ENCODE data around the gene DIS3L2.

The DIS3L2 gene

GRCh38 chr2:232234922-232235615, 273.6 kb downstream of the DIS3L2 start:
- no peak for DNase-seq

- no peak for DNase-seq
These were observed 274.2 kb downstream of the DIS3L2 start for GRCh38 chr2:232235716-232236115.

GRCh38 chr2:232236200-232236599, 274.7 kb downstream of the DIS3L2 start:
- no peak for DNase-seq

GRCh38 chr2:232237464-232237863, 276.0 kb downstream of the DIS3L2 start:
- no peak for DNase-seq

GRCh38 chr2:232238108-232238507, 276.6 kb downstream of the DIS3L2 start:
- no peak for DNase-seq

- DNase-seq: no peak
These were observed 277.1 kb downstream of the DIS3L2 start for GRCh38 chr2:232238596-232238995.

- DNase-seq: no peak
These were observed 278.6 kb downstream of the DIS3L2 start for GRCh38 chr2:232239951-232240681.

GRCh38 chr2:232240906-232241305, 279.4 kb downstream of the DIS3L2 start:
- no peak for DNase-seq

GRCh38 chr2:232242316-232242715, 280.8 kb downstream of the DIS3L2 start:
- DNase-seq: no peak

- no peak for DNase-seq
These were observed 283.6 kb downstream of the DIS3L2 start for GRCh38 chr2:232245111-232245510.

- no peak for DNase-seq
These were observed 284.7 kb downstream of the DIS3L2 start for GRCh38 chr2:232246245-232246644.

GRCh38 chr2:232249096-232249495, 287.6 kb downstream of the DIS3L2 start:
- no peak for DNase-seq

GRCh38 chr2:232250246-232251175, 289.0 kb downstream of the DIS3L2 start:
- DNase-seq: no peak

GRCh38 chr2:232255033-232255432, 293.5 kb downstream of the DIS3L2 start:
- no peak for DNase-seq

GRCh38 chr2:232260075-232260474, 298.6 kb downstream of the DIS3L2 start:
- DNase-seq: peak; percentile 90

- DNase-seq: peak; percentile 9
These were observed 300.3 kb downstream of the DIS3L2 start for GRCh38 chr2:232261776-232262175.

- DNase-seq: no peak
These were observed 301.8 kb downstream of the DIS3L2 start for GRCh38 chr2:232263295-232263694.

- no peak for DNase-seq
These were observed 302.6 kb downstream of the DIS3L2 start for GRCh38 chr2:232264081-232264480.

- no peak for DNase-seq
These were observed 303.8 kb downstream of the DIS3L2 start for GRCh38 chr2:232265329-232265728.

GRCh38 chr2:232268636-232269165, 307.2 kb downstream of the DIS3L2 start:
- no peak for DNase-seq

- no peak for DNase-seq
These were observed 308.4 kb downstream of the DIS3L2 start for GRCh38 chr2:232269867-232270266.

GRCh38 chr2:232273903-232274643, 312.6 kb downstream of the DIS3L2 start:
- no peak for DNase-seq
